Fibroblast of skin of back (primary cell): ENCODE measurements around the gene MYOM1.

Experiments used
- DNase-seq: peaks from one replicate; pipeline ENCODE4 v3.0.0-alpha.2; 2013

MYOM1 gene

DNA sequence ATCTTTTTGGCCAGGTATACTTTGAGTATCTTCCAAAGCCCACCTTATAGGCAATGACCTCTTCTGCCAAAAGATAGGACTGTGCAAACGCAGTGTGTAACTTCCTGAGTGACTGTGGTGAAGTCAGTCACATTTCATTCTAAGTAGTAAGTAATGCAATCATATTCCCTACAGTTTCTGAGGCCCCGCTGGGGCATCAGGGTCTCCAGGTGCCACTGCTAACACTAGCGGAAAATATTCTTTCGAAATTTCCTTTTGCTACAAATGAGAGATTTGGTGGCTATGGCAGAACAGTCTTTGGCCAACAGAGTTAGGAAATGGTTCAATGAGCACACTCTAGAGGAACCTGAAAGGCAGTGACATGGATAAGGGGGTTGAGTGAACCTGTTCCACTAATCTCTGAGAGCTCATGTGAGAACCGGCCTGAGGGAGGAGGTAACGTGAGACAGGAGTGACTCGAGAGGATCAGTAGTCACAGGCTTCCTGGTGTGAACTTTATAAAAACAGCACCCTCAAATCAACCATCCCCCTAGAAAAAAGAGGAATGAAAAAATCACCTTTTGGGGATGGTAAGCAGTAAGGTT is 104.2 kb downstream of the MYOM1 start:
- no peak for DNase-seq

DNA sequence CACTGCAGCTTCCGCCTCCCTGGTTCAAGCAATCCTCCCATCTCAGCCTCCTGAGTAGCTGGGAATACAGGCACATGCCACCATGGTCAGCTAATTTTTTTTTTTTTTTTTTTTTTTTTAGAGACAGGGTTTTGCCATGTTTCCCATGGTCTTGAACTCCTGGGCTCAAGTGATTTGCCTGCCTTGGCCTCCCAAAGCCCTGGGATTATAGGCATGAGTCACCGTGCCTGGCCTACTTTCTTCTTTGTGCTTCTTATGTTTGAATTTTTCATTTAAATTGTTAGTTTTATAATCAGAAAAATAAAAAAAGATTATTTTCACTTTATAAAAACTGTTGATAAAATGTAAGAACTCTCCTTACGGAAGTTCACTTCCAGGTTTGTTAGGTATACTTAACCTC is 105.3 kb downstream of the MYOM1 start:
- DNase-seq, result peak; percentile 11

DNA sequence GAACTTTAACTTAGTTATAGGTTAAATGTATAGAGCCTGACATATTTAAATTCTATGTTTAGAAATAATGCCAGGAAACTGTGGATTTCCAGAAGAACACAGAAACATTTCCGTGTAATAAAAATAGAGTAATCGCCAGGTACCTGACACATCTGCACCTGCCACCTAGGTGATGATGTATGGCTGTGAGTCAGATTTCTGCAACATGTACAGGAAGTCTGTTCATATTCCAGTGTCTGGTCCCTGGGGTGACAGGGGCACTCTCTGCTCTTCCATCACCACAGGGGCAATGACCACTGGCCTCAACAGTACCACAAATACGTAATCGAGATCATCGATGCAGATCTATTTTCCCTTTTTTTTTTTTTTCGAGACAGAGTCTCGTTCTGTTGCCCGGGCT is 105.7 kb downstream of the MYOM1 start:
- DNase-seq, result no peak

DNA sequence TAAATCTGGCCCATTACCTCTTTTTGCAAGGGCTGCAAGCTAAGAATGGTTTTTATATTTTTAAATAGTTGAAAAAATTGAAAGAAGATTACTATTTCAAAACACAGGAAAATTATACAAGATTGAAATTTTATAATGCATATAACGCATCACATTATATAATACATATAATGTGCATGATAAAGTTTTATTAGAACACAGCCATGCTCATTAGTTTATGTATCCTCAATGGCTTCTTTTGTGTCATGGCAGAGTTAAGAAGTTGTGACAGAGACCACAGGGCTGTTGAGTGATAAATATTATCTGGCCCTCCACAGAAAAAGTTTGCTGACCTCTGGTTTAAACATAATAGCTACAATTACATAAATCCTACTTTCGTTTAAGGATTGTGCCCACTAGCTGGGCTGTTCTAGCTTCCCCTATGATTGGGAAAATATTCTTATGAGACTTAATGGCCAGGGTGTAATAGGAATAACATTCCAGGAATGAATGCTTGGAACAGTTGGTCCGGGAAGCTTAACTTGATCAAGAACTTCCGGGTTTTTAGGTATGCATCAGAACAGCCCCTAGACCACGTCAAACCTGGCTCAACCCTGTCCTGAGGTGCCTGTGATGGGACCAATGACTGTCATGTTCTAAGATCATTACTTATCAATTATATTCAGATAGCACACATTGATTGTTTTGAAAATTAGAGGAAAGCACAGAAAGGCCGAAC is 108.1 kb downstream of the MYOM1 start:
- DNase-seq, result peak; percentile 32

GRCh38 chr18:3110034-3110752 is 109.6 kb downstream of the MYOM1 start:
- DNase-seq, result no peak

GRCh38 chr18:3107740-3108151 is 112.0 kb downstream of the MYOM1 start:
- DNase-seq, result no peak

GRCh38 chr18:3104190-3105054 is 115.3 kb downstream of the MYOM1 start:
- DNase-seq, result peak; percentile 38

DNA sequence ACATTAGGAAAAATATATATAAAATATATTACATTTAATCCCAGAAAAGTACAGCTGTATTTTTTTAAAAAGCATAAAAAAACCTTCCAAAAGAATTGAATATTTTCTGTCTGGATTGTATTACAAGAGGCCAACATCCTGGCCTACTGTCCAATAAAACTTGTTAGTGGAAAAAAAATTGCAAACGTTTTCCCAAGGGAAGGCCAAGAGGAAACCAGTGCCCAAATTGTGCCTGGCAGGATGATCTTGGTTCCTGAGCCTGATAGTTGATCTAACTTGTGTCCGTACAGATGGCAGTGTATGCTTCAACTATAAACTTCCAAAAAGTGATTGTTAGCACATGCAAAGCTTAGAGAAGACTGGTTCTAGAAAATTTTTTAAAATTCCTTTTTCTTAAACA is 116.2 kb downstream of the MYOM1 start:
- DNase-seq, result no peak

DNA sequence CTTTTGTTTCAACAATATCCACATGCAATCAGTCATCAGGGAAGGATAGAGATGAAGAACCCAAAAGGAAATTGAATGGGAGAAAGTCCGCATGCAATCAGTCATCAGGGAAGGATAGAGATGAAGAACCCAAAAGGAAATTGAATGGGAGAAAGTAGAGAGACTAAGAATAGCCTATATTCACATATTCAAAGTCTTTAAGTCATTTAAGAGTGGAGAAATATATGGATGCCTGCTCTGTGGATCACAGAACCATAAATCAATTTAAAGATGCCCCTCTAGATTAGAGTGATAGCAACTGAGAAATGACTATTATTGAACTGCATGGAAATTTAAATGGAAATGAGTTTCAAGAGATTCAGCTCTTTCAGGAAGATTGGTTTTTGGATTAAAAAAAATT is 116.8 kb downstream of the MYOM1 start:
- no peak for DNase-seq

DNA sequence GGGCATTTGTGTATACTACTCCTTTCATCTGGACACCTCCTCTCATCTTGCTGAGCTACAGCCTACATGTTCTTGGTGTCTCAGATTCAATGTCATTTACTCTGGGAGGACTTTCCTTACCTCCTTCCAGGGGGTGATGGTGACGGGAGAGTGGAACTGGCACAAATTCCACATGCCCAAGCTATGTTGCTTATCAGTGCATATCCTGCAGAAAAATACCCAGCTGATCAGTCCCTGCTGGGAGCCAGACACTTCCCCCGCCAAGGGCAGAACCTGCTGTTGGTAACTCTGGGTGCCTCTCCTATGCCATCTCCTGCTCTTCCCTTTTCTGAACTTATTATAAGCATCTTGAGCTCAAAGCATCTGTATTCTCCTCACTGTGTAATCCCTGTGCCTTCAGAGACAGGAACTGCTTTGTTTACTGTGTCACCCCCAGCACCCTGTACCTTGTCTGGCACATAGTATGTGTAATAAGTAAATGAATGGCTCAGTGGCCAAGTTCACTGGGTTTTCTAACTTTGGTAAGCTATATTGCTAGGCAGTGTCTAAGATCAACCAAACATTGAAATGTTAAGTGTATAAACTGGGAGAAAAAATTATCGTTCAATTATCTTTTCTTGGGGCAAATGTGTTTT is 119.2 kb downstream of the MYOM1 start:
- no peak for DNase-seq

DNA sequence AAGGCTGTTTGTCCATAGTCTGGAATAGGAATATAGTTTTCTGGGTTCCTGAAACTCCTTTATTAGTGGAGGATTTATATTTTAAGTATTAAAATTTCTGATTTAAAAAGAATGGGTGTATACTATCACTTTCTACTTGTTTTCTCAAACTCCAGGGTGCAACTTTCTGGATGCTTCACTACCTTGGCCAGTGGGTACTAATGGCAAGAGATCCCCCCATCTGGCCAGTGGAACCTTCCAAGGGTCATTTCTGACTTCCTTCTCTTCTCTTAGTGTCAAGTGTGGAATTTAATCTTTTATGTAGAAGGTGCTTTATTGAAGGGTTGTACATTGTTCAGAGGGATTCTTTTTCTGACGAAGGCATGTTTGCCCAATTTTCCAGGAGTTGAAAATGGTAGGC is 120.4 kb downstream of the MYOM1 start:
- no peak for DNase-seq

DNA sequence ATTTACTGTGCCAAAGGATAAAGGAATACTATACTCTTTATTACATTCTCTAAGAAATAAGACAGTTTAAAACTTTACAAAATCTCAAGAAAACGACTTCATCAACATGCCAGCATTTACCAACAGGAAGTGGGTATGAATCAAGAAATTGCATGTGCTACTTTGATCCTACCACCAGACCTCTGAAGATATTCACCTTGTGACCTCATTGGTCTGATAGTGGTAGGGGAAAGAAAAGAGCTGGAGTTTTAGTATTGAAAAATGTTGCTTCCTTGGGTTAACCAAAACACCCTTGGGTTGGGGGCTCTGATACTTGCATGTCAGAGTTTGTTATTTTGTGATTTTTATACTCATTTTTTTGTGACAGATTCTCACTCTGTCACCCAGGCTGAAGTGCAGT is 122.7 kb downstream of the MYOM1 start:
- no peak for DNase-seq

- no peak for DNase-seq
Measured at GRCh38 chr18:3095921-3096320, 123.8 kb downstream of the MYOM1 start.

GRCh38 chr18:3094338-3094684 is 125.5 kb downstream of the MYOM1 start:
- DNase-seq, result no peak

- no peak for DNase-seq
Measured at GRCh38 chr18:3093624-3094337, 126.0 kb downstream of the MYOM1 start.

GRCh38 chr18:3092727-3093126 is 127.0 kb downstream of the MYOM1 start:
- DNase-seq, result no peak

DNA sequence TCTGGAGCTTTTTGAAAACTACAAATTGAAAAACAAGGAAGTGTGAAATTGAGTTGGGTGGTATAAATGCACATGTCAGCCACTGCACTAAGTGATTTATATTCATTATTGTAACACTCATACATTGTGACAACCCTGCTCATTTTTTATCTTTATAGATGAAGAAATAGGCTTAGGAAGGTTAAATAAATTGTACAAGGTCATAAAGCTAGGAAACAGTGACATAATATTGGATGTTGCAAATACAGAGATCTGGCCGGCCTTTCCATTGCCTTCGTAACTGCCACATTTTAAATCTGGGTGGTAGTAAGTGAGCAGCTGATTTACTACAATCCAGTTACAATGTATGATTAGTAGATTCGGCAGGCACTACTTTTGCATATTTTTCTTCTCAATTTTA is 130.2 kb downstream of the MYOM1 start:
- DNase-seq, result no peak

GRCh38 chr18:3088449-3088848 is 131.3 kb downstream of the MYOM1 start:
- no peak for DNase-seq

DNA sequence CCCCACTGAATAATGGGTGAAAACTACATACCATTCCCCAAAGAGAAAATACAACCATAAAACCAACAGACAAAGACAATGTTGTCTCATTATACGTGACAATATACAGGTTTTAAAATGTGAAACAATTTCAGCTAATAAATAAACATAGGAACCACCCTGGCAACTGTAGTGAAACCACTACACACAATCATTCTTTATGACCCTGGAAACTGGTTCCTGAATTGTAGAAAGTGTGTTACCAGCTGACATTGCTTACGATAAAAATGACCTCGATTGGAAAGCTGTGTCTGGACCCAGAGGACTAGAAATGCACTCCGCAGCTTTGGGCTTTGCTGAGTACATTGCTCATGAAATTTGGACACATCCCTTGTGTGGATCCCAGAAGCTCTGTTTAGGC is 132.9 kb downstream of the MYOM1 start:
- DNase-seq, result no peak

DNA sequence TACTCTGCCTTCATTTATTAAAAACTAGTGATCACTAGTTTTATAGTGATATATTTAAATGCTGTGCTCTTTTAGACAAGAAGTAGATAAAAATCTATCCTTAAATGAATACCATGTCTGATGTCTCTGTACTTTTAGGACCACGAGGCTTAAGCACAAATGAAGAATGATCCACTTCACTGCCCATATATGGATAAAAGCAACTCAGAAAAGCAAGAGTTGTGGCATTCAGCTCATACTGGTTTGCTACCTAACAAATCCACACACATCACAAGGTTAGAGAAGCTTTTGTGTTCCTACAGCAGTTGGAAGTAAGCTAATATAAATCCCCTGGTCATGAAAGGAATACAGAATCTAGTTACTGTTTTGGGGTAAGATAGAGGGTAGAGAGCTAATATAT is 134.2 kb downstream of the MYOM1 start:
- DNase-seq, result no peak

DNA sequence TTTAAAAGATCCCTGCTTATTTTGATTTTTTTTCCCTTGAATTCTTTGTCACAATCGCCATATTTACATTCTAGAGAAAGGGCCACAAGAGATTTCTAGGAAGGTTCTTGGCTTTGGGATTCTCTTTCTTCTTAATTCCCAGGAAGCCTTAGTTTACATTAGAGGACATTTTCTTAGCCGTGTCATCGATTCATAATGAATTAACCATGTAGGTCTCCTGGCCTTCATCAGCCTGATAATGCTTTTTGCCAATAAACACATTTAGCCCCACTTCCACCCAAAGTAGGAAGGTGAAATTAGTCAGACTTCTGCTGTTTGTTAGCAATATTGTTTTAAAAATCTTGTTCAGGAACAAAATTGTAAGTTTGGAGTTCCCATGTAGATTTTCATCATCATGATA is 135.6 kb downstream of the MYOM1 start:
- DNase-seq, result no peak

GRCh38 chr18:3083766-3084165 is 136.0 kb downstream of the MYOM1 start:
- DNase-seq, result no peak
